ENCODE results near the gene VWA8. TPM values are rescaled to one million over a fixed set of nuclear protein-coding genes. Genes with fewer than 3 reads are reported as not detected.
"Not testable (repeated sequence)": the region's sequence is repeated elsewhere in the genome, so short reads cannot be mapped to it uniquely, and the experiment has no call there.

VWA8 gene
- total RNA-seq, 1 experiment from 2014 or later = 7.3 TPM

- no peak for DNase-seq (ENCODE audit: low read depth)
These were observed 32.6 kb downstream of the VWA8 start for GRCh38 chr13:41928323-41928722.

GRCh38 chr13:41925014-41925413, 35.9 kb downstream of the VWA8 start:
- DNase-seq (ENCODE audit: low read depth) = no peak

DNA sequence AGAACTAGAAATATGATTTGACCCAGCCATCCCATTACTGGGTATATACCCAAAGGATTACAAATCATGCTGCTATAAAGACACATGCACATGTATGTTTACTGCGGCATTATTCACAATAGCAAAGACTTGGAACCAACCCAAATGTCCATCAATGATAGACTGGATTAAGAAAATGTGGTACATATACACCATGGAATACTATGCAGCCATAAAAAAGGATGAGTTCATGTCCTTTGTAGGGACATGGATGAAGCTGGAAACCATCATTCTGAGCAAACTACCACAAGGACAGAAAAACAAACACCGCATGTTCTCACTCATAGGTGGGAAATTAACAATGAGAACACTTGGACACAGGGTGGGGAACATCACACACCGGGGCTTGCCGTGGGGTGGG, 38.0 kb downstream of the VWA8 start:
- not testable (repeated sequence) for DNase-seq (ENCODE audit: low read depth)

DNA sequence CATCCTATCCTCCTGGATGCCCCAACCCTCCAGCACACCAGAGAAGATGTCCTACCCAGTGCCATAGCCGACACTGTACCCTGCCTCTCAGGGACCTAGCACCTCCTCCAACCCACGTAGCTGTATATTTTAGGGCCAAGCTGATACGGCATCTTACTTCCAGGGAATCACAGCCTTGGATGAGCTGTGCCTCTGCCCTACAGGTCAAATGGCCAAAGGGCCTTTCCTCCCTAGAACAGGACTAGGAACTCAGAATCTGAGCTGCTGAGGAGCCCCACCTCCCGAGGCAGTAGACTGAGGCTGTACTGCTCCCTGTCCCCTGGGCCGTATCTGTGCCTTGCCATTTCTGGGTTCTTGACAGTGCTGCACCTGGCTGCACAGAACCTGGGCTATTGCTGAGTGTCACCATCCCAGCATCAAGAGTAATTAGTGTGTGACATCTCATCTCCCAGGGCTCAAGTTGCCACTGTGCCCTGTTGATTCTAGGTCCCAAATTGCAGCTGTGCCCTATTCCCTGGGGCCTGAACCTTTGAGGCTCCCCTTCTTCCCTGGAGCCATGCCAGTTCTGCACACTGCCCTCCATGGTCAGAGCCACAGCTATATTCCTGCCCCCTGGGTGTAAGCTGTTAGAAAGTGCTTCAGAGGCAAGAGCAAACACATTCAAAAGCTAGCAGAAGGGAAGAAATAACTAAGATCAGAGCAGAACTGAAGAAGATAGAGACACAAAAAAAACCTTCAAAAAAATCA, 41.0 kb downstream of the VWA8 start:
- no peak for DNase-seq (ENCODE audit: low read depth)

- DNase-seq (ENCODE audit: low read depth) = no peak
These were observed 41.7 kb downstream of the VWA8 start for GRCh38 chr13:41919031-41919740.

- DNase-seq (ENCODE audit: low read depth) = peak; percentile 64
These were observed 43.3 kb downstream of the VWA8 start for GRCh38 chr13:41917641-41918040.

DNA sequence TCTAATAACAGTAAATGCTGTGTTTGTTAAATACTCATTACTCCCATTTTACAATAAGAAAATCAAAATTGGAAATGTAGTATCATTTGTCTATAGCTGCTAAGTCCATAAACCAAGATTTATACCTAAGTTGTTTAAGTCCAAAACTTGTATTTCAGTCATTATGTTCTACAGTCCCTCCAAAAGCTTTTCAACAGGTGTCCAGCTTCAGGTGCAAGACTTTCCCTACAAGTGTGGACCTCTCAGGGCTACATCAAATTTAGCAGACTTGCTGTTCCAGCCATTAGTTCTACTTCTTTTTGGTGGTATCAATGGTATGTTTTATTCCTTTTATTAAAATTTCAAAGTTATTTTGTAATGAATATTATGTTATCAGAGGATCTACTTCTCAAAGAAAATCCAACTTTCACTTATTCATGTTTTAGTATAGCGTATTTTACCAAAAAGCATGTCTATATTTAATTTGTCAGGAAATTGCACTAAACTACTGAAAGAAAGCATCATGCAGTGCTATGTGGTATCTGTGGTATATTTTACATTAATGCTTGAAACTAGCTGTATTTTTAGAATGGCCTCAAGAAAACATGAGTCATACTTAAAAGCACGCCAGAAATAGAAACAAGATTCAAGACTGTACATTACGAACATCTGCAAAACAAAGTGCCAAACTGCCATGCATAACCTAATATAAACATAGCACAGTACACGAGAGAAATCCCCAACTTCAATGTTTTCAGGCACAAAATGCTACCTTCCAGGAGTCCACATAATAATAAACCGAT, 44.5 kb downstream of the VWA8 start:
- peak; percentile 89 for DNase-seq (ENCODE audit: low read depth)

- no peak for DNase-seq (ENCODE audit: low read depth)
These were observed 45.8 kb downstream of the VWA8 start for GRCh38 chr13:41915081-41915480.

GRCh38 chr13:41914552-41914951, 46.4 kb downstream of the VWA8 start:
- DNase-seq (ENCODE audit: low read depth) = no peak

DNA sequence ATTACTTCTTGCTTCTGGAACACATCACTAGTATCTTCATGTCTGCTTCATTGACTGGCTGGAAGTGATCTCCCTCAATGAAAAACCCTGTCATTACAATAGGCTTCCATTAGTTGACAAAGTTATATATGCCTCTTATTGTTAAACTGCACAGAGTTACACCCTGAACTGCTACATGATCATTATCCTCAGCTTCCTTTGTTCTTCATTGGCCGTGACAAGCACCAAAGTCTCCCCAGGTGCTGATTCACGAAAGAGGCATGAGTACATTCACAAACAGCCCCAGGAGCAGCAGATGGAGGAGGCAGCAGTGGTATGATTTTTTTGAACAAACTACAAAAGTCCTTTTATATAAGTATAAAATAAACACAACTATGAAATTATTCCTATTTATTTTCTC, 51.4 kb downstream of the VWA8 start:
- no peak for DNase-seq (ENCODE audit: low read depth)

DNA sequence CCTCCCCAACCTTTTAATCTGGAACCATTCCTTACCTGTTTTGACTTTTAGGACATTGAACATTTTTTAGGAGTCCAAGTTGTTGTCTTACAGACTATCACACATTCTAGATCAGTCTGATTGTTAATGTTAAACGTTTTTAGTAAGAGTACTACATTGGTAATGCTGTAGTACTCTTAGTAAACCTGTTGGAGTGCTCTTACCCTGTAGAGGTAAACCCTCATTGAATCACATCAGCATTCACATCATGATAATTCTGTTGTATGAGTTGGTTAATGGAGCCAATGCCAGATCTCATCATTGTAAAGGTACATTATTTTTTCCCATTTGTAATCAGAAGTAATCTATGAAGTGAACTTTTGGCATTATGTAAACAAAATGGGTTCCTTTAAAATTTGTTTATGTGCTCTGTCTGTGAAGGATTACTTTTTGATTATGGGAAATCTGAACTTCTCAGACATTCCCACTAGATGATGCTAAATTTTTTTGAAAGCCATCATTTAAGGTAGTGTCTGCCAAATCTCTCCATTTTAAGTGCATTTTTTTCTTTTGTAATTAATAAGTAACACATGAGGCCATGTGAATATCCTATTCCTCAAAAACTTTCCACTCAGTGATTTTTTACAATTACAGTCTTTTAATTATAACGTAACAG, 55.2 kb downstream of the VWA8 start:
- DNase-seq (ENCODE audit: low read depth) = peak; percentile 21

GRCh38 chr13:41900918-41901317, 60.0 kb downstream of the VWA8 start:
- DNase-seq (ENCODE audit: low read depth) = peak; percentile 47

DNA sequence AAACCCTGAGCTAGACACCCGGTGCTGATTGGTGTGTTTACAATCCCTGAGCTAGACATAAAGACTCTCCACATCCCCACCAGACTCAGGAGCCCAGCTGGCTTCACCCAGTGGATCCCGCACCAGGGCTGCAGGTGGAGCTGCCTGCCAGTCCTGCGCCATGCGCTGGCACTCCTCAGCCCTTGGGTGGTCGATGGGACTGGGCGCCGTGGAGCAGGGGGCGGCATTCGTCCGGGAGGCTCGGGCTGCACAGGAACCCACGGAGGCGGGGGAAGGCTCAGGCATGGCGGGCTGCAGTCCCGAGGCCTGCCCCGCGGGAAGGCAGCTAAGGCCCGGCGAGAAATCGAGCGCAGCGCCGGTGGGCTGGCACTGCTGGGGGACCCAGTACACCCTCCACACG, 62.5 kb downstream of the VWA8 start:
- DNase-seq (ENCODE audit: low read depth) = not testable (repeated sequence)

DNA sequence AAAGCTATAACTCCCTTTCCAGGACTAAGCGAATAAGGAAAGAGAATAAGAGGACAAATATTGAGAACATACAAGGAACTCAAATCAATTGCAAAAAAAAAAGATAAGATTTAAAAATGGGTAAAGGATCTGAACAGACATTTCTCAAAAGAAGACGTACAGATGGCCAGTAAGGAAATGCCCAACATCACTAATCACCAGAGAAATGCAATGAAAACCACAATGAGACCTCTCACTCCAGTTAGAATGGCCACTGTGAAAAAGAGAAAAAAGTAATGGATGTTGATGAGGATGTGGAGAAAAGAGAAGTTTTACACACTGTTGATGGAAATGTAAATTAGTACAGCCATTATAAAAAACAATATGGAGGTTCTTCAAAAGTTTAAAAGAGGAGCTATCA, 63.8 kb downstream of the VWA8 start:
- no peak for DNase-seq (ENCODE audit: low read depth)

- no peak for DNase-seq (ENCODE audit: low read depth)
These were observed 65.4 kb downstream of the VWA8 start for GRCh38 chr13:41895478-41895877.

GRCh38 chr13:41891119-41891518, 69.8 kb downstream of the VWA8 start:
- no peak for DNase-seq (ENCODE audit: low read depth)

GRCh38 chr13:41883147-41883546, 77.8 kb downstream of the VWA8 start:
- no peak for DNase-seq (ENCODE audit: low read depth)

- DNase-seq (ENCODE audit: low read depth) = not testable (repeated sequence)
These were observed 79.0 kb downstream of the VWA8 start for GRCh38 chr13:41881890-41882289.

- no peak for DNase-seq (ENCODE audit: low read depth)
These were observed 79.9 kb downstream of the VWA8 start for GRCh38 chr13:41880966-41881365.

GRCh38 chr13:41864658-41865057, 96.3 kb downstream of the VWA8 start:
- DNase-seq (ENCODE audit: low read depth) = no peak

DNA sequence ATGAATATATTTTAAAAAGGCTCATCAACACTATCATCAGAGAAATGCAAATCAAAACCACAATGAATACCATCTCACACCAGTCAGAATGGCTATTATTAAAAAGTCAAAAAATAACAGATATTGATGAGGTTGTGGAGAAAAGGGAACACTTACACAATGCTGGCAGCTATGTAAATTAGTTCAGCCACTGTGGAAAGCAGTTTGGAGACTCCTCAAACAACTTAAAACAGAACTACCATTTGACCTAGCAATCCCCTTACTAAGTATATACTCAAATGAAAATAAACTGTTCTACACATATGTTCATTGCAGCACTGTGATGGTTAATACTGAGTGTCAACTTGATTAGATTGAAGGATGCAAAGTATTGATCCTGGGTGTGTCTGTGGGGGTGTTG, 98.2 kb downstream of the VWA8 start:
- DNase-seq (ENCODE audit: low read depth) = not testable (repeated sequence)

DNA sequence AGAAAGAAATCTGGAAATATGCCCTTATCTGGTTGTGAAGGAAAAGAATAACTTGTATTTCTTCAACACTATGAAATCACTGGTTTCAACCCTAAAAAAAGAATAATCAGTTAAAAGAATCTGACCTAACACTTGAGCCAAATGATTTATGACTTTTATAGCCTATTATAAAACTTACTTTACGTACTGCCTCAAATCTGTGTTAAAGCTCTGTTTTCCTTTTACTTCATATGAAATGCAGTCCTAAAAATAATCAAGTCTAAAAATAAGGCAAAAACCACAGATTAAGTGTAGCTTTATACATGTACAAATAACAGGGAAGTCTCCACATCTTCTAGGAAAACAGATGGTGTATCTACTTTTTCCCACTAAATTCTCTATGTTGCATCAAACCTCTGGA, 101.3 kb downstream of the VWA8 start:
- no peak for DNase-seq (ENCODE audit: low read depth)

Data from HT1080 (cell line).